HepG2 (cell line): Measurements from ENCODE around the gene ALOXE3. TPM values are rescaled to one million over a fixed set of nuclear protein-coding genes. Genes with fewer than 3 reads are reported as not detected.

Experiments
- AGO1 ChIP-seq: fragments of 200-400 bp; formaldehyde crosslinking; IDR thresholded peaks from 2 replicates; pipeline ENCODE4 v1.6.1; 2017; ENCODE audit warnings: mild to moderate bottlenecking, low read depth, low read length, moderate library complexity; ENCODE audit not compliant: poor library complexity, severe bottlenecking
- ERF ChIP-seq: IDR thresholded peaks from 2 replicates; pipeline ENCODE4 v1.6.1; 2018; ENCODE audit warnings: missing biosample characterization, missing genetic modification reagents
- HOXA3 ChIP-seq: sonication (generic); formaldehyde crosslinking; IDR thresholded peaks from 2 replicates; pipeline ENCODE4 v1.5.0; 2020; ENCODE audit warnings: missing genetic modification reagents
- KAT7 ChIP-seq: IDR thresholded peaks from 2 replicates; pipeline ENCODE4 v1.6.1; 2018; ENCODE audit warnings: borderline replicate concordance, missing compliant biosample characterization
- KLF13 ChIP-seq: sonication (generic); formaldehyde crosslinking; IDR thresholded peaks from 2 replicates; pipeline ENCODE4 v1.4.0; 2020; ENCODE audit warnings: mild to moderate bottlenecking, missing genetic modification reagents
- PHF20 ChIP-seq: sonication (generic); formaldehyde crosslinking; IDR thresholded peaks from 2 replicates; pipeline ENCODE4 v1.5.0; 2020; ENCODE audit warnings: mild to moderate bottlenecking, missing genetic modification reagents
- PITX1 ChIP-seq: sonication (generic); formaldehyde crosslinking; IDR thresholded peaks from 2 replicates; pipeline ENCODE4 v1.5.1; 2020; ENCODE audit warnings: mild to moderate bottlenecking, missing genetic modification reagents
- RAD21 ChIP-seq: fragments of 450-650 bp; formaldehyde crosslinking; IDR thresholded peaks from 2 replicates; pipeline ENCODE4 v1.5.0; 2020; ENCODE audit warnings: mild to moderate bottlenecking
- REL ChIP-seq: sonication (generic); formaldehyde crosslinking; conservative IDR thresholded peaks from 2 replicates; pipeline ENCODE4 v1.8.0; 2022; ENCODE audit warnings: mild to moderate bottlenecking, missing genetic modification reagents, moderate library complexity
- SAFB2 ChIP-seq: sonication (generic); formaldehyde crosslinking; IDR thresholded peaks from 2 replicates; pipeline ENCODE4 v1.5.1; 2020; ENCODE audit warnings: missing genetic modification reagents, low read depth, mild to moderate bottlenecking, borderline replicate concordance
- SIX4 ChIP-seq: sonication (generic); formaldehyde crosslinking; IDR thresholded peaks from 2 replicates; pipeline ENCODE4 v1.4.0; 2020; ENCODE audit warnings: missing genetic modification reagents
- SRSF4 ChIP-seq: fragments of 200-400 bp; formaldehyde crosslinking; IDR thresholded peaks from one replicate; pipeline ENCODE4 v1.6.1; 2018; ENCODE audit warnings: mild to moderate bottlenecking, low read depth, low read length, moderate library complexity; ENCODE audit not compliant: poor library complexity, severe bottlenecking
- ZC3H4 ChIP-seq: sonication (generic); formaldehyde crosslinking; IDR thresholded peaks from 2 replicates; pipeline ENCODE4 v1.4.0; 2020; ENCODE audit warnings: missing genetic modification reagents, borderline replicate concordance
- ZNF468 ChIP-seq: sonication (generic); formaldehyde crosslinking; IDR thresholded peaks from 2 replicates; pipeline ENCODE4 v1.8.0; 2022; ENCODE audit warnings: mild to moderate bottlenecking, moderate library complexity, missing genetic modification reagents
- ZNF567 ChIP-seq: sonication (generic); formaldehyde crosslinking; IDR thresholded peaks from 2 replicates; pipeline ENCODE4 v1.8.1; 2023; ENCODE audit warnings: mild to moderate bottlenecking, missing genetic modification reagents, borderline replicate concordance
- ZNF619 ChIP-seq: sonication (generic); formaldehyde crosslinking; IDR thresholded peaks from 2 replicates; pipeline ENCODE4 v1.4.0; 2020; ENCODE audit warnings: mild to moderate bottlenecking, missing genetic modification reagents
- ZNF713 ChIP-seq: sonication (generic); formaldehyde crosslinking; IDR thresholded peaks from 2 replicates; pipeline ENCODE4 v1.4.0; 2020; ENCODE audit warnings: mild to moderate bottlenecking, missing genetic modification reagents
- ZNF839 ChIP-seq: sonication (generic); formaldehyde crosslinking; IDR thresholded peaks from 2 replicates; pipeline ENCODE4 v1.4.0; 2020; ENCODE audit warnings: missing genetic modification reagents, mild to moderate bottlenecking, borderline replicate concordance
- polyA plus RNA-seq, 8 experiments: library from polyadenylated mRNA; depleted of rRNA in 3 of 8; stranded (reverse) in 7 of 8; unstranded in 1 of 8; fragments of >200 nt; fragmentation: Illumina TruSeq in 4 of 8; extraction: Trizol in 4 of 8; gene quantifications; 2 replicates each; pipeline versions ENCODE4 v1.2.1 to v1.2.3, GENCODE V29; 2011 to 2016; ENCODE audit warnings: low read depth in 4 of 8, missing spikeins in 1 of 8, mixed read lengths in 1 of 8; ENCODE audit not compliant: insufficient read depth in 1 of 8
- total RNA-seq, 5 experiments: library from RNA; depleted of rRNA; stranded (reverse); fragments of >200 nt; fragmentation: Illumina TruSeq; extraction: Trizol; gene quantifications; 2 replicates each; pipeline ENCODE4 v1.2.3, GENCODE V29; 2016; ENCODE audit warnings: low read depth in 1 of 5
- TF ChIP-seq, protein P1 (sequence below): sonication (generic); formaldehyde crosslinking; IDR thresholded peaks from 2 replicates; pipeline ENCODE4 v1.4.0; 2020; ENCODE audit warnings: missing genetic modification reagents, borderline replicate concordance
- TF ChIP-seq, protein P2 (sequence below): sonication (generic); formaldehyde crosslinking; IDR thresholded peaks from 2 replicates; pipeline ENCODE4 v1.8.0; 2022; ENCODE audit warnings: low read depth, missing genetic modification reagents
- TF ChIP-seq, protein P3 (sequence below), 2 experiments: fragments of 450-650 bp in 1 of 2; sonication (generic) in 1 of 2; formaldehyde crosslinking; IDR thresholded peaks; 2 replicates each; pipeline versions ENCODE4 v1.5.0 to v1.8.0; 2020 to 2022; ENCODE audit warnings: mild to moderate bottlenecking in 1 of 2, missing genetic modification reagents in 1 of 2

Gene ALOXE3
- total and polyA plus RNA-seq, 2 of the 13 experiments (the other 11 are each of a cell fraction or from before 2014, with no cell fraction given) = 0.07 TPM; not detected in 1

DNA sequence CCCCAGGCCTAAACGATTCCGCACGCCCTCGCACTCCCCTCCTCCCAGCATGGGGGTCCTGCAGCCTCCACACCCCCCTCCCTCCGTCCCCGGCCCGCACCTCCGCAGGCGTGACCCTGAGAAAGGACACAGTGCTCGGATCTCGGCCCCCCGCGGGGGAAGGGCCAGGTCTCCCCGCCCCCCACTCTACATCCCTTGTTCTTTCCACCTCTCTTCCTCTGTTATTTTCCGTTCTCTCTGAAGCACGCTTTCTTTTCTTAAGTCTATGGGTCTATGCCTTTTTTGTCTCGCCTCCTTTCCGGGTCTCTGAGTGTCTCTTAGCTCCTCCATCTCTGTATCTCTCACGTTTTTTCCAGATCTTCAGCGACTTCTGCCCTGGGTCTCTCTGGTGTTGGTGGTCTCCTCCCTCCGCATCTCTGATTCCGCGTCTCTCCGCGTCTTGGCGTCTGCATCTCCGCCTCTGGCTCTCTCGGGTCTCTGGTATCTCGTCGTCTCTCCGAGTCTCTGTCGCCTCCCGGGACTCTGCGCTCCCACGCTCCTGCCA lies 7.7 kb upstream of the ALOXE3 start (continued):
- TF ChIP-seq, protein P1, sequence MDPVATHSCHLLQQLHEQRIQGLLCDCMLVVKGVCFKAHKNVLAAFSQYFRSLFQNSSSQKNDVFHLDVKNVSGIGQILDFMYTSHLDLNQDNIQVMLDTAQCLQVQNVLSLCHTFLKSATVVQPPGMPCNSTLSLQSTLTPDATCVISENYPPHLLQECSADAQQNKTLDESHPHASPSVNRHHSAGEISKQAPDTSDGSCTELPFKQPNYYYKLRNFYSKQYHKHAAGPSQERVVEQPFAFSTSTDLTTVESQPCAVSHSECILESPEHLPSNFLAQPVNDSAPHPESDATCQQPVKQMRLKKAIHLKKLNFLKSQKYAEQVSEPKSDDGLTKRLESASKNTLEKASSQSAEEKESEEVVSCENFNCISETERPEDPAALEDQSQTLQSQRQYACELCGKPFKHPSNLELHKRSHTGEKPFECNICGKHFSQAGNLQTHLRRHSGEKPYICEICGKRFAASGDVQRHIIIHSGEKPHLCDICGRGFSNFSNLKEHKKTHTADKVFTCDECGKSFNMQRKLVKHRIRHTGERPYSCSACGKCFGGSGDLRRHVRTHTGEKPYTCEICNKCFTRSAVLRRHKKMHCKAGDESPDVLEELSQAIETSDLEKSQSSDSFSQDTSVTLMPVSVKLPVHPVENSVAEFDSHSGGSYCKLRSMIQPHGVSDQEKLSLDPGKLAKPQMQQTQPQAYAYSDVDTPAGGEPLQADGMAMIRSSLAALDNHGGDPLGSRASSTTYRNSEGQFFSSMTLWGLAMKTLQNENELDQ (CRISPR knock-in tag) = no peak
- no peak for TF ChIP-seq REL (CRISPR knock-in tag)
- no peak for TF ChIP-seq HOXA3 (CRISPR knock-in tag)
- TF ChIP-seq, protein P2, sequence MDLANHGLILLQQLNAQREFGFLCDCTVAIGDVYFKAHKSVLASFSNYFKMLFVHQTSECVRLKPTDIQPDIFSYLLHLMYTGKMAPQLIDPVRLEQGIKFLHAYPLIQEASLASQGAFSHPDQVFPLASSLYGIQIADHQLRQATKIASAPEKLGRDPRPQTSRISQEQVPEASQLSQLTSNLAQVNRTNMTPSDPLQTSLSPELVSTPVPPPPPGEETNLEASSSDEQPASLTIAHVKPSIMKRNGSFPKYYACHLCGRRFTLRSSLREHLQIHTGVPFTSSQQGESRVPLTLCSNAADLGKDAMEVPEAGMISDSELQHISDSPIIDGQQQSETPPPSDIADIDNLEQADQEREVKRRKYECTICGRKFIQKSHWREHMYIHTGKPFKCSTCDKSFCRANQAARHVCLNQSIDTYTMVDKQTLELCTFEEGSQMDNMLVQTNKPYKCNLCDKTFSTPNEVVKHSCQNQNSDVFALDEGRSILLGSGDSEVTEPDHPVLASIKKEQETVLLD (CRISPR knock-in tag) = no peak
- TF ChIP-seq ZNF619 (CRISPR knock-in tag) = no peak
- no peak for TF ChIP-seq KLF13 (CRISPR knock-in tag)
- no peak for TF ChIP-seq SAFB2 (CRISPR knock-in tag)
- TF ChIP-seq ZNF713 (CRISPR knock-in tag) = no peak
- TF ChIP-seq PHF20 (CRISPR knock-in tag) = no peak
- 0 out of 2 replicates have a peak, but pooled peaks have one; percentile 20 for TF ChIP-seq ZNF839 (CRISPR knock-in tag)
- TF ChIP-seq RAD21 (CRISPR knock-in tag) = no peak
- TF ChIP-seq PITX1 (CRISPR knock-in tag) = no peak
- no peak for TF ChIP-seq SRSF4
- no peak for TF ChIP-seq ZC3H4
- no peak for TF ChIP-seq ZNF567 (CRISPR knock-in tag)
- TF ChIP-seq SIX4 = no peak
- TF ChIP-seq, protein P3, sequence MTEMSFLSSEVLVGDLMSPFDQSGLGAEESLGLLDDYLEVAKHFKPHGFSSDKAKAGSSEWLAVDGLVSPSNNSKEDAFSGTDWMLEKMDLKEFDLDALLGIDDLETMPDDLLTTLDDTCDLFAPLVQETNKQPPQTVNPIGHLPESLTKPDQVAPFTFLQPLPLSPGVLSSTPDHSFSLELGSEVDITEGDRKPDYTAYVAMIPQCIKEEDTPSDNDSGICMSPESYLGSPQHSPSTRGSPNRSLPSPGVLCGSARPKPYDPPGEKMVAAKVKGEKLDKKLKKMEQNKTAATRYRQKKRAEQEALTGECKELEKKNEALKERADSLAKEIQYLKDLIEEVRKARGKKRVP (CRISPR knock-in tag; IDR thresholded peaks at IDR 0.05) = no peak
- no peak for TF ChIP-seq KAT7 (CRISPR knock-in tag)
- no peak for TF ChIP-seq ZNF468 (CRISPR knock-in tag)
- TF ChIP-seq AGO1 = no peak
- no peak for TF ChIP-seq ERF (CRISPR knock-in tag)
